Esophagus (tissue), 2 donors: ENCODE measurements around the gene CCDC27. TPM values are rescaled to one million over a fixed set of nuclear protein-coding genes. Genes with fewer than 3 reads are reported as not detected.

ENCODE experiments used
- H3K27ac ChIP-seq, 2 donors: one replicate each; pipeline ENCODE4 v1.5.1; 2013; ENCODE audit warnings: low read depth in 2 of 2, mild to moderate bottlenecking in 2 of 2, inconsistent platforms in 1 of 2, low read length in 1 of 2, moderate library complexity in 1 of 2
- H3K27me3 ChIP-seq, 2 donors: one replicate each; pipeline ENCODE4 v1.6.1; 2013; ENCODE audit warnings: low read length in 2 of 2, control low read depth in 1 of 2, mild to moderate bottlenecking in 1 of 2; ENCODE audit not compliant: insufficient read depth in 2 of 2, control insufficient read depth in 1 of 2
- H3K36me3 ChIP-seq, 2 donors: one replicate each; pipeline ENCODE4 v1.6.1; 2013; ENCODE audit warnings: low read length in 1 of 2; ENCODE audit not compliant: control insufficient read depth in 2 of 2, insufficient read depth in 2 of 2
- H3K4me1 ChIP-seq, 2 donors: one replicate each; pipeline ENCODE4 v1.6.1; 2013; ENCODE audit warnings: low read length in 1 of 2; ENCODE audit not compliant: control insufficient read depth in 2 of 2, insufficient read depth in 2 of 2
- H3K4me3 ChIP-seq, 2 donors: one replicate each; pipeline ENCODE4 v1.5.1; 2013; ENCODE audit warnings: low read length in 2 of 2, mild to moderate bottlenecking in 2 of 2, low read depth in 1 of 2, moderate library complexity in 1 of 2
- H3K9me3 ChIP-seq, 2 donors: one replicate each; pipeline ENCODE4 v1.6.1; 2013; ENCODE audit warnings: mild to moderate bottlenecking in 2 of 2, low read depth in 1 of 2, low read length in 1 of 2, moderate library complexity in 1 of 2; ENCODE audit not compliant: control insufficient read depth in 2 of 2, insufficient read depth in 1 of 2
- WGBS, 2 donors: extraction: QIAGEN DNeasy Blood & Tissue Kit; methylation state at CpG; one replicate each; pipeline ENCODE4 v1.1.7; 2013; 5-methylcytosine and 5-hydroxymethylcytosine counted together
- polyA plus RNA-seq, 2 donors: library from polyadenylated mRNA; stranded (reverse); fragments of 200-250 nt; gene quantifications; one replicate each; pipeline ENCODE4 v1.2.3, GENCODE V29; 2013
- donor health status: healthy with polysubstance abuse.
- donor health status: Bipolar disorder and iron deficiency.

CCDC27 gene
- polyA plus RNA-seq, 2 donors = not detected

DNA sequence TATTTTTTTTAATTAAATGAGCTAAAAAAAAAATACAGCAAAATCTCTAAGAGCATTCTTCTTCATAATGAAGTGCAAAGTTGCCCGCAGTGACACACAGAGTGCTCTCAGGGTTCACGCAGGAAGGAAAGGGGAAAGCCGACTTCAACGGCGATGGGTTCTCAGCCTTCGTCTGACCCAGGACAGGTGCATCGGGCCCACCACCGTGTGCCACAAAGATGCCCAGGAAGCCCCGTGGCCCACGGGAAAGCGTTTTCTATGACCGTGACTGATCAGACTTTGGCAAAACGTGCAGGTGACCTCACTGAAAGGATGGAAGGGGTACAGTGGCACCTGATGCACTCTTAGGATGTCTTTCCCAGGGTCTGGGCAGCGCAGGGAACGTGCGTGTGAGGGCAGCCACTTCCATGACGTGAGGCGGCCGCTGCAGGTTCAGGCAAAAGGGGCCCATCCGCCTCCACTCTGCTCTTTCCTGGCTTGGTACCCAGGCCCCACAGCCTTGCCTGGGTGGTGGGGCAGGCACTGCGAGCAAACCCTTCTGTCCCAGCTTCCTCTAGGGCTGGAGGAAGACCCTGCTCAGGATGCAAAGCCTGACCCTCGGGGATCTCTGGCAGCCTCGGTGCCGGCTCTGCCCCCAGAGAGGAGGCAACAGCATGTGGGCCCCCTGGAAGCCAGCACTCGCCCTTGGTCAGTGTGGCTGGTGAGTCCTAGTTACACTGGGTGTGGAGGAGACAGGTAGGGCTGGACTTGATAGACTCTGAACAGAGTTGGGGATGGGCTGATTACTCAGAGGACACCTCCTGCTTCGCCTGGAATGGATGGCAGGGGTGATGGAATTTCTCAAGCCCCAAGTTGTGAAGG, 35.7 kb downstream of the CCDC27 start:
- no peak overlapping the region for H3K27ac ChIP-seq
- WGBS, 2 donors = 87 to 88% methylated on average over 22 to 26 of the region's 26 CpGs
- peaks cover 11 to 46% of the 10 kb centered on the region in 2 donors for H3K36me3 ChIP-seq

DNA sequence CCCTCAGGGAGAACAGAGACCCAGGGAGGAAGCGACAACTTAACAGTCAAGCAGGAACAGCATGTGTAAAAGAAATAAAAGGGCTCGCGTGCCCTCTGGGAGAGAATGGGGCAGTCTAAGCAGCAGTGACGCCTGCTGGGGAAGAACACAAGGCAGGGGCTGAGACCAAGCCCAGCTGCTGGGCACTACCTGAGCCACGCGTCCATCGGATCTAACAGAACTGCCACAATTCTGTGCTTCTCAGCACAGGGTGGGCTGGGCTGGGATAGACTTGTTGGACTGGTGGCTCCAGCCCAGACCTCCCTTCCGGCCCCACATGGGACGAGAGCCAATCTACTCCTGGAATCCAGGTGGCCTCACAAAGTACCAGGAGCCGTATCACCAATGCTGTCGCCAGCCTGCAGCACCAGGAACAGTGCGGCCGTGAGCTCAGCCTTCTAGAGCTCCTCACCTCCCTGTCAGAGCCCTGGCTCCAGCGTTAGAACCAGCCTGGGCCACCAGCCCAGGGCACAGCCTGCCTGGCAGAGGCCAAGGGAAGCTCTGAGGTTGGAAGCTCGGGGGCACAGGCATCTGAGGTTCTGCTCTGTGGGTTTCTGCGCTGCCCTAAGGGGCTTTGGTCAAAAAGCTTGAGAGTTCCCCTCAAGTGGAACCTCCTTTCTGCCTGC, 36.6 kb downstream of the CCDC27 start:
- no peak overlapping the region for H3K4me3 ChIP-seq
- no peaks in the 10 kb centered on the region for H3K9me3 ChIP-seq
- H3K27ac ChIP-seq = no peak overlapping the region
- H3K36me3 ChIP-seq = peaks cover 11 to 41% of the 10 kb centered on the region in 2 donors
- peaks cover 4 to 5% of the 10 kb centered on the region in 2 donors for H3K4me1 ChIP-seq
- WGBS, 2 donors = 82% methylated on average over 16 of the region's 16 CpGs
- H3K27me3 ChIP-seq = no peaks in the 10 kb centered on the region

More for the DNA sequence above, 35.7 kb downstream of the CCDC27 start:
- H3K4me3 ChIP-seq = no peak overlapping the region
- H3K4me1 ChIP-seq = peaks cover 4 to 5% of the 10 kb centered on the region in 2 donors
- H3K9me3 ChIP-seq = no peaks in the 10 kb centered on the region
- H3K27me3 ChIP-seq = no peaks in the 10 kb centered on the region

- Histone ChIP-seq H3K4me3 (no peak overlapping the region), H3K36me3 (peaks cover 11 to 35% of the 10 kb centered on the region in 2 donors), H3K4me1 (peaks cover 4 to 5% of the 10 kb centered on the region in 2 donors), H3K27me3 (no peaks in the 10 kb centered on the region), H3K9me3 (no peaks in the 10 kb centered on the region), H3K27ac (no peak overlapping the region)
- WGBS, 2 donors = 87% methylated on average over 34 of the region's 34 CpGs
Observed at GRCh38 chr1:3789421-3790300, 37.4 kb downstream of the CCDC27 start.

- H3K4me1 ChIP-seq = peaks cover 7% of the 10 kb centered on the region in 2 donors
- WGBS, 2 donors = 74 to 77% methylated on average over 12 of the region's 12 CpGs
Observed at GRCh38 chr1:3790500-3790923, 38.3 kb downstream of the CCDC27 start.

DNA sequence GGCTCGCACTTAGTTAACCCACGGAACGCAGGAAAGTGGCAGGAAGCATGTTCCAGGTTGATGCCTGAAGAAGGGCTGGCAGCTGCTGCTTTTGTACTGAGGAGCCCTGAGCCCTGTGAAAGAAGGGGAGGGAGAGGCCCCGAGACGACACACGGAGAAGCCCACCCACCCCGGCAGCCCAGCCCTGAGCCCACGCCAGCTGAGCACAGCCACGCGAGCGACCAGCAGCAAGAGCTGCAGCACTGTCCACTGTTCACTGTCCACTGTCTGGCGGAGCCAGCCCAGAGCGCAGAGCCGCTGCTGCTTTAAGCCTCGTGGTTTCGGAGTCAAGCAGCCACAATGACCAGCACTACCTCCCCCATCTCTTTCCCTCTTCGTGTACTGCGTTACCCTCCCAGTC, 38.7 kb downstream of the CCDC27 start:
- H3K4me3 ChIP-seq = no peak overlapping the region
- peaks cover 7 to 11% of the 10 kb centered on the region in 2 donors for H3K4me1 ChIP-seq
- H3K9me3 ChIP-seq = peaks cover 0 to 3% of the 10 kb centered on the region in 2 donors
- H3K36me3 ChIP-seq = peaks cover 5 to 28% of the 10 kb centered on the region in 2 donors
- H3K27ac ChIP-seq = no peak overlapping the region
- no peaks in the 10 kb centered on the region for H3K27me3 ChIP-seq
- 85 to 87% methylated on average over 18 of the region's 18 CpGs for WGBS, 2 donors

More at GRCh38 chr1:3790500-3790923, 38.3 kb downstream of the CCDC27 start:
- Histone ChIP-seq H3K36me3 (peaks cover 5 to 30% of the 10 kb centered on the region in 2 donors), H3K4me3 (no peak overlapping the region), H3K27me3 (no peaks in the 10 kb centered on the region), H3K9me3 (peaks cover 0 to under 1% of the 10 kb centered on the region in 2 donors), H3K27ac (no peak overlapping the region)

- H3K4me3 ChIP-seq = peak overlapping the region; percentile 74 to 97
- 3 to 4% methylated on average over 53 of the region's 53 CpGs for WGBS, 2 donors
- H3K4me1 ChIP-seq = peaks cover 3 to 6% of the 10 kb centered on the region in 2 donors
- H3K9me3 ChIP-seq = peaks cover 0 to 3% of the 10 kb centered on the region in 2 donors
- H3K27ac ChIP-seq = peak overlapping the region; percentile 48 to 72
- no peaks in the 10 kb centered on the region for H3K27me3 ChIP-seq
- peaks cover 0 to under 1% of the 10 kb centered on the region in 2 donors for H3K36me3 ChIP-seq
Observed at GRCh38 chr1:3795453-3796214, 43.4 kb downstream of the CCDC27 start.

DNA sequence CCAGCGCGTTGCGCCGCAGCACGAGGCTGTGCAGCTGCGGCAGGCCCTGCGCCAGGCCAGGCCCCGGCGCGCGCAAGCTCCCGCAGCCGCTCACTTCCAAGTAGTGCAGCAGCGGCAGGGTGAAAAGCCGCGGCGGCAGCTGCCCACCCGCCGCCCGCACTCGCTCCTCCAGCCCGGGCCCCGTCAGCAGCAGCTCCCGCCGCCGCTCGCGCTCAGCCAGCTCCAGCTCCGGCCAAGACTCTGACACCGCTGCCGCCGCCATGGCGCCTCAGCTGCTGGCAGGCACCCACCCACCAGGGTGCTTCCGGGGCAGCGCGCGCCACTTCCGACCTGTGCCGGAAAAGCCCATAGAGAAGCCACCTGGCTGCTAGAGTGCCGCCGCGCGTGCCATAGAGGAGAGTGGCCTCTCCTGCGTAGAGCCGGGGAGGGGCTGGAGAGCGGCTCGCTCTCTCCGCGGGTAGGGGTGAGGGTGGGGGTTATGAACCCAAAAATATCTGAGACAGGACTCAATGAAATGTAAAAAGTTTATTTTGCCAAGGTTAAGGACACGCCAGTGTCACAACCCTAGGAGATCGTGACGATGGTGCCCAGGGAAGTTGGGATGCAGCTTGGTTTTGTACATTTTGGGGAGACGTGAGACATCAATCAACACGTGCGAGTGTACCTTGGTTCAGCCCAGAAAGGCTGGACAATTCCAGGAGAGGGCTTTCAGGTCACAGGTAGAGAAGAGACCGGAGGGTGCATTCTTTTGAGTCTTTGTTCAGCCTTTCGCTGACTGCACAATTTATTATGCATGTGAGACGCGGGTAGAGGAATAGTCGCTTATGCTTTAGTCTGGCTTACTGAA, 44.2 kb downstream of the CCDC27 start, which contains the start of gene LRRC47:
TSS of gene LRRC47 (minus strand) at position 284 of the 847 bp plus-strand sequence. CDS start at position 262, 22 bp downstream.
- WGBS, 2 donors = 3% methylated on average over 38 to 60 of the region's 60 CpGs
- peaks cover 0 to 3% of the 10 kb centered on the region in 2 donors for H3K9me3 ChIP-seq
- H3K4me3 ChIP-seq = peak within 1 kb of the TSS; percentile 74 to 97
- no peaks in the 10 kb centered on the region for H3K36me3 ChIP-seq
- no peaks in the 10 kb centered on the region for H3K27me3 ChIP-seq
- H3K4me1 ChIP-seq = peaks cover 3 to 6% of the 10 kb centered on the region in 2 donors
- H3K27ac ChIP-seq = peak within 1 kb of the TSS; percentile 48 to 72
